Spleen (tissue), 11 donors: ENCODE data around the gene GCC2. TPM values are rescaled to one million over a fixed set of nuclear protein-coding genes. Genes with fewer than 3 reads are reported as not detected.

Source experiments
- DNase-seq: peaks from one replicate; pipeline ENCODE4 v3.0.0-alpha.2; 2020
- H3K27ac ChIP-seq, 8 donors: fragments of 200-600 bp; sonication (generic) in 7 of 8; 1 replicate in 4 of 8; 2 replicates in 4 of 8; pipeline versions ENCODE4 v1.5.0 to v1.8.0; 2016 to 2021; ENCODE audit warnings: inconsistent platforms in 4 of 8, mild to moderate bottlenecking in 4 of 8, moderate library complexity in 1 of 8
- H3K27me3 ChIP-seq, 7 donors: fragments of 200-600 bp; sonication (generic) in 6 of 7; replicated peaks in 1 of 7; 1 replicate in 4 of 7; 2 replicates in 3 of 7; pipeline versions ENCODE4 v1.5.0 to v1.8.0; 2016 to 2021; ENCODE audit warnings: inconsistent platforms in 3 of 7, mild to moderate bottlenecking in 1 of 7
- H3K36me3 ChIP-seq, 6 donors: fragments of 200-600 bp; sonication (generic) in 5 of 6; 1 replicate in 4 of 6; 2 replicates in 2 of 6; pipeline versions ENCODE4 v1.5.0 to v1.8.0; 2016 to 2021; ENCODE audit warnings: inconsistent platforms in 2 of 6
- H3K4me1 ChIP-seq, 6 donors: fragments of 200-600 bp; sonication (generic) in 5 of 6; 1 replicate in 3 of 6; 2 replicates in 3 of 6; pipeline versions ENCODE4 v1.5.0 to v1.8.0; 2016 to 2021; ENCODE audit warnings: inconsistent platforms in 3 of 6
- H3K4me3 ChIP-seq, 8 donors: fragments of 200-600 bp; sonication (generic) in 7 of 8; 1 replicate in 4 of 8; 2 replicates in 4 of 8; pipeline versions ENCODE4 v1.5.0 to v1.8.0; 2016 to 2021; ENCODE audit warnings: inconsistent platforms in 4 of 8, mild to moderate bottlenecking in 4 of 8, moderate library complexity in 2 of 8
- H3K9me3 ChIP-seq, 8 donors: fragments of 200-600 bp; sonication (generic) in 7 of 8; 1 replicate in 4 of 8; 2 replicates in 4 of 8; pipeline versions ENCODE4 v1.5.0 to v1.8.0; 2016 to 2021; ENCODE audit warnings: inconsistent platforms in 4 of 8
- CTCF ChIP-seq, 11 experiments: fragments of 200-600 bp in 7 of 11; fragments of 450-650 bp in 4 of 11; sonication (generic) in 4 of 11; IDR thresholded peaks in 8 of 11; conservative IDR thresholded peaks in 3 of 11; 1 replicate in 7 of 11; 2 replicates in 4 of 11; pipeline versions ENCODE4 v1.4.0 to v1.8.0; 2016 to 2021; ENCODE audit warnings: antibody characterized with exemption in 11 of 11, inconsistent platforms in 4 of 11, mild to moderate bottlenecking in 1 of 11
- POLR2A ChIP-seq, 3 donors: fragments of 450-650 bp; IDR thresholded peaks; one replicate each; pipeline ENCODE4 v1.5.1; 2017; ENCODE audit warnings: antibody characterized with exemption in 3 of 3, mild to moderate bottlenecking in 1 of 3
- POLR2AphosphoS5 ChIP-seq, 3 donors: sonication (generic); formaldehyde crosslinking; IDR thresholded peaks; one replicate each; pipeline ENCODE4 v1.5.1; 2017; ENCODE audit warnings: antibody characterized with exemption in 3 of 3
- WGBS, 5 donors: extraction: QIAGEN DNeasy Blood & Tissue Kit in 3 of 5; methylation state at CpG; one replicate each; pipeline versions ENCODE4 v1.1.5 to v1.1.7; 2013 to 2018; 5-methylcytosine and 5-hydroxymethylcytosine counted together
- intact Hi-C: fragments of 100-400 bp; cut with DNase I; formaldehyde crosslinking; loops from one replicate; pipeline ENCODE4 v1.15.0; 2023; ENCODE audit warnings: low total_unique reads
- polyA plus RNA-seq, 3 donors: library from polyadenylated mRNA; stranded (reverse); fragments of 200-250 nt; gene quantifications; one replicate each; pipeline ENCODE4 v1.2.1, GENCODE V29; 2013
- total RNA-seq, 7 donors: library from RNA; depleted of rRNA in 3 of 7; stranded (reverse); fragments of >200 nt in 3 of 7; fragmentation: NEBNext Ultra II Directional in 4 of 7; extraction: Animal tissue kit (Norgen Biotek cat#: 25700) in 4 of 7; gene quantifications; one replicate each; pipeline versions ENCODE4 v1.1.0 to v1.2.1, GENCODE V29; 2016 to 2021
- donor health status: healthy with polysubstance abuse.
- donor health status: DM: no; HTN: no; CAD: no; lungs with moderate emphysema.
- donor health status: DM: no; HTN: no; CAD: no.
- donor health status: Bipolar disorder and iron deficiency.
- donor health status: healthy.
- donor health status: DM: no; HTN: no; CAD: no.
- donor health status: DM: yes; HTN: yes; CAD: no.

Gene GCC2
- total and polyA plus RNA-seq, 10 donors, result 10.1 to 82.6 (median 59.9) TPM

- intact Hi-C loops, result no loop called here
- Histone ChIP-seq H3K9me3 (peaks cover 8 to 70% (median 49%) of the 10 kb centered on the region in 8 donors), H3K36me3 (no peaks in the 10 kb centered on the region), H3K27me3 (no peaks in the 10 kb centered on the region), H3K4me1 (no peaks in the 10 kb centered on the region), H3K27ac (no peak overlapping the region), H3K4me3 (no peak overlapping the region)
- DNase-seq, result no peak
- no peak for TF ChIP-seq CTCF (IDR thresholded peaks at IDR 0.05 in 8 of 11, conservative IDR thresholded peaks at IDR 0.05 in 3 of 11)
- no peak for TF ChIP-seq POLR2A (IDR thresholded peaks at IDR 0.05)
- no peak for TF ChIP-seq POLR2AphosphoS5 (IDR thresholded peaks at IDR 0.05)
- 53 to 80% (median 69%) methylated on average over 7 of the region's 7 CpGs for WGBS, 5 donors
Observed at GRCh38 chr2:108403494-108403893, 45.5 kb upstream of the GCC2 start.

GRCh38 chr2:108404784-108405397 lies 44.1 kb upstream of the GCC2 start:
- Histone ChIP-seq H3K4me3 (no peak overlapping the region), H3K4me1 (no peaks in the 10 kb centered on the region), H3K27ac (no peak overlapping the region), H3K27me3 (no peaks in the 10 kb centered on the region), H3K36me3 (no peaks in the 10 kb centered on the region), H3K9me3 (peaks cover 2 to 56% (median 35%) of the 10 kb centered on the region in 8 donors)
- DNase-seq, result no peak
- WGBS, 5 donors, result 75 to 86% (median 84%) methylated on average over 4 of the region's 4 CpGs
- no peak for TF ChIP-seq POLR2A (IDR thresholded peaks at IDR 0.05)
- TF ChIP-seq CTCF (IDR thresholded peaks at IDR 0.05 in 8 of 11, conservative IDR thresholded peaks at IDR 0.05 in 3 of 11), result no peak
- TF ChIP-seq POLR2AphosphoS5 (IDR thresholded peaks at IDR 0.05), result no peak
- intact Hi-C loops, result no loop called here

- H3K9me3 ChIP-seq, result peaks cover 2 to 32% (median 20%) of the 10 kb centered on the region in 8 donors
- intact Hi-C loops, result no loop called here
- no peak overlapping the region for H3K4me3 ChIP-seq
- H3K4me1 ChIP-seq, result no peaks in the 10 kb centered on the region
- no peak overlapping the region for H3K27ac ChIP-seq
- TF ChIP-seq POLR2A (IDR thresholded peaks at IDR 0.05) (no peak), CTCF (IDR thresholded peaks at IDR 0.05 in 8 of 11, conservative IDR thresholded peaks at IDR 0.05 in 3 of 11) (no peak), POLR2AphosphoS5 (IDR thresholded peaks at IDR 0.05) (no peak)
- DNase-seq, result no peak
- no peaks in the 10 kb centered on the region for H3K36me3 ChIP-seq
- no peaks in the 10 kb centered on the region for H3K27me3 ChIP-seq
- WGBS, 5 donors, result 83 to 92% (median 83%) methylated on average over 6 of the region's 6 CpGs
Observed at GRCh38 chr2:108407864-108408729, 40.9 kb upstream of the GCC2 start.

- H3K27me3 ChIP-seq, result no peaks in the 10 kb centered on the region
- intact Hi-C loops, result no loop called here
- H3K9me3 ChIP-seq, result peaks cover 2 to 15% (median 13%) of the 10 kb centered on the region in 8 donors
- no peak for TF ChIP-seq POLR2AphosphoS5 (IDR thresholded peaks at IDR 0.05)
- no peak for TF ChIP-seq POLR2A (IDR thresholded peaks at IDR 0.05)
- no peak for TF ChIP-seq CTCF (IDR thresholded peaks at IDR 0.05 in 8 of 11, conservative IDR thresholded peaks at IDR 0.05 in 3 of 11)
- H3K36me3 ChIP-seq, result no peaks in the 10 kb centered on the region
- H3K4me3 ChIP-seq, result no peak overlapping the region
- 74 to 97% (median 86%) methylated on average over 1 of the region's 1 CpG for WGBS, 5 donors
- no peak for DNase-seq
- H3K27ac ChIP-seq, result no peak overlapping the region
- no peaks in the 10 kb centered on the region for H3K4me1 ChIP-seq
Observed at GRCh38 chr2:108409768-108410167, 39.2 kb upstream of the GCC2 start.
